Stimulated activated CD4-positive, alpha-beta T cell treated with anti-CD3 and anti-CD28 coated beads, Interleukin-12 subunit alpha, Interleukin-12 subunit beta, amount 100 ng/mL, for 4 hours (primary cell): ENCODE data around the gene SEMA5A.

Experiments
- DNase-seq: peaks from one replicate; pipeline ENCODE4 v3.0.0-alpha.2; 2020

SEMA5A gene

GRCh38 chr5:9156282-9156681 lies 389.6 kb downstream of the SEMA5A start:
- no peak for DNase-seq

- no peak for DNase-seq
These were observed 394.0 kb downstream of the SEMA5A start for GRCh38 chr5:9151684-9152427.

- no peak for DNase-seq
These were observed 395.9 kb downstream of the SEMA5A start for GRCh38 chr5:9149988-9150387.

GRCh38 chr5:9148242-9148641 lies 397.6 kb downstream of the SEMA5A start:
- DNase-seq, result no peak

- DNase-seq, result no peak
These were observed 405.2 kb downstream of the SEMA5A start for GRCh38 chr5:9140711-9141110.

- no peak for DNase-seq
These were observed 405.7 kb downstream of the SEMA5A start for GRCh38 chr5:9140202-9140601.

GRCh38 chr5:9139344-9139743 lies 406.5 kb downstream of the SEMA5A start:
- no peak for DNase-seq

- no peak for DNase-seq
These were observed 417.7 kb downstream of the SEMA5A start for GRCh38 chr5:9128136-9128535.

- DNase-seq, result no peak
These were observed 419.4 kb downstream of the SEMA5A start for GRCh38 chr5:9126490-9126889.

- DNase-seq, result no peak
These were observed 420.0 kb downstream of the SEMA5A start for GRCh38 chr5:9125852-9126251.

- no peak for DNase-seq
These were observed 421.0 kb downstream of the SEMA5A start for GRCh38 chr5:9124838-9125237.

GRCh38 chr5:9124071-9124470 lies 421.8 kb downstream of the SEMA5A start:
- no peak for DNase-seq

GRCh38 chr5:9122528-9122927 lies 423.3 kb downstream of the SEMA5A start:
- DNase-seq, result no peak

- no peak for DNase-seq
These were observed 424.3 kb downstream of the SEMA5A start for GRCh38 chr5:9121597-9121996.

GRCh38 chr5:9118852-9119251 lies 427.0 kb downstream of the SEMA5A start:
- no peak for DNase-seq

- no peak for DNase-seq
These were observed 430.8 kb downstream of the SEMA5A start for GRCh38 chr5:9115093-9115492.

GRCh38 chr5:9112520-9113291 lies 433.2 kb downstream of the SEMA5A start:
- no peak for DNase-seq

GRCh38 chr5:9108162-9108561 lies 437.7 kb downstream of the SEMA5A start:
- DNase-seq, result no peak

- DNase-seq, result no peak
These were observed 440.0 kb downstream of the SEMA5A start for GRCh38 chr5:9105851-9106250.

GRCh38 chr5:9104571-9105339 lies 441.1 kb downstream of the SEMA5A start:
- no peak for DNase-seq

GRCh38 chr5:9103290-9103689 lies 442.6 kb downstream of the SEMA5A start:
- no peak for DNase-seq

- DNase-seq, result no peak
These were observed 446.2 kb downstream of the SEMA5A start for GRCh38 chr5:9099689-9100088.

GRCh38 chr5:9098990-9099389 lies 446.9 kb downstream of the SEMA5A start:
- DNase-seq, result no peak

GRCh38 chr5:9094582-9094981 lies 451.3 kb downstream of the SEMA5A start:
- DNase-seq, result no peak
